ENCODE results near the gene ZNF615. TPM values are rescaled to one million over a fixed set of nuclear protein-coding genes. Genes with fewer than 3 reads are reported as not detected.
"Not testable (repeated sequence)": the region's sequence is repeated elsewhere in the genome, so short reads cannot be mapped to it uniquely, and the experiment has no call there.

The ZNF615 gene
- total and polyA plus RNA-seq, 2 experiments from 2014 or later = 4.5 to 11.4 TPM

DNA sequence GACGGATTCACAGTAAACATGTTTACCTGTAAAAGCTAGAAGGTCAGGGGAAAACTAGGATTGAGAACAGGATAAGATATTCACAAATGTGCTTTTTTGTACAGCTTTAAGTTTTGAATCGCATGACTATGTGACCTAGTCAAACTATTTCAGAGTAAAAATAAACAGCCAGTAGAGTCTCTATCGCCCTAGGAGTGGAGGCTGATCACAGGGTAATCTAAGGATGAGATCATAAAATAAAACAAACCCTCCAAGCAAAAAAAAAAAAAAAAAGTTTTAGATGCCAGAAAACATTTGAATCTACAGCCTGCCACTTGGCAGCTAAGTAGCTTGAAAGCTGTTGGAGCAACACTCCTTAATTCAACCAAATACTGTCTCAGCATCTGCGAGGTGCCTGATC is 48.2 kb downstream of the ZNF615 start:
- Histone ChIP-seq H3K79me2 (replicated peaks; ENCODE audit: insufficient read depth) (no peaks in the 10 kb centered on the region), H3K4me1 (ENCODE audit: insufficient read depth) (0 out of 2 replicates have a peak, but pooled peaks cover 4% of the 10 kb centered on the region), H3K36me3 (ENCODE audit: insufficient read depth) (peaks cover 3% of the 10 kb centered on the region; the same call in 1 of the 2 replicates), H3K27ac (ENCODE audit: low read depth) (0 out of 2 replicates have a peak overlapping the region, but pooled peaks have one; percentile 6), H3F3A (replicated peaks; ENCODE audit: low read depth) (no peaks in the 10 kb centered on the region), H4K20me1 (replicated peaks; ENCODE audit: insufficient read depth) (no peaks in the 10 kb centered on the region), H2AFZ (no peak overlapping the region), H3K4me3 (no peak overlapping the region), H3K27me3 (ENCODE audit: insufficient read depth) (no peaks in the 10 kb centered on the region), H3K4me2 (no peak overlapping the region), H3K9me2 (ENCODE audit: insufficient read depth) (0 out of 2 replicates have a peak, but pooled peaks cover 4% of the 10 kb centered on the region)
- DNase-seq (ENCODE audit: low spot score) = no peak
- H3K4me1 Mint-ChIP-seq = peaks cover 7% of the 10 kb centered on the region; the same call in 2 of the 3 replicates
- no peak overlapping the region for H3K4me3 Mint-ChIP-seq
- TF ChIP-seq ZNF114 (CRISPR knock-in tag; IDR thresholded peaks at IDR 0.05) (no peak), EZH2phosphoT487 (IDR thresholded peaks at IDR 0.05; ENCODE audit: unreplicated experiment) (no peak), POLR2AphosphoS5 (IDR thresholded peaks at IDR 0.05; ENCODE audit: low read depth) (no peak), CREB1 (CRISPR knock-in tag; IDR thresholded peaks at IDR 0.05; ENCODE audit: low read depth) (no peak), NANOG (IDR thresholded peaks at IDR 0.05; ENCODE audit: borderline replicate concordance) (no peak), STAT1 (IDR thresholded peaks at IDR 0.05; ENCODE audit: unreplicated experiment) (no peak)
- TF ChIP-seq, protein P1, sequence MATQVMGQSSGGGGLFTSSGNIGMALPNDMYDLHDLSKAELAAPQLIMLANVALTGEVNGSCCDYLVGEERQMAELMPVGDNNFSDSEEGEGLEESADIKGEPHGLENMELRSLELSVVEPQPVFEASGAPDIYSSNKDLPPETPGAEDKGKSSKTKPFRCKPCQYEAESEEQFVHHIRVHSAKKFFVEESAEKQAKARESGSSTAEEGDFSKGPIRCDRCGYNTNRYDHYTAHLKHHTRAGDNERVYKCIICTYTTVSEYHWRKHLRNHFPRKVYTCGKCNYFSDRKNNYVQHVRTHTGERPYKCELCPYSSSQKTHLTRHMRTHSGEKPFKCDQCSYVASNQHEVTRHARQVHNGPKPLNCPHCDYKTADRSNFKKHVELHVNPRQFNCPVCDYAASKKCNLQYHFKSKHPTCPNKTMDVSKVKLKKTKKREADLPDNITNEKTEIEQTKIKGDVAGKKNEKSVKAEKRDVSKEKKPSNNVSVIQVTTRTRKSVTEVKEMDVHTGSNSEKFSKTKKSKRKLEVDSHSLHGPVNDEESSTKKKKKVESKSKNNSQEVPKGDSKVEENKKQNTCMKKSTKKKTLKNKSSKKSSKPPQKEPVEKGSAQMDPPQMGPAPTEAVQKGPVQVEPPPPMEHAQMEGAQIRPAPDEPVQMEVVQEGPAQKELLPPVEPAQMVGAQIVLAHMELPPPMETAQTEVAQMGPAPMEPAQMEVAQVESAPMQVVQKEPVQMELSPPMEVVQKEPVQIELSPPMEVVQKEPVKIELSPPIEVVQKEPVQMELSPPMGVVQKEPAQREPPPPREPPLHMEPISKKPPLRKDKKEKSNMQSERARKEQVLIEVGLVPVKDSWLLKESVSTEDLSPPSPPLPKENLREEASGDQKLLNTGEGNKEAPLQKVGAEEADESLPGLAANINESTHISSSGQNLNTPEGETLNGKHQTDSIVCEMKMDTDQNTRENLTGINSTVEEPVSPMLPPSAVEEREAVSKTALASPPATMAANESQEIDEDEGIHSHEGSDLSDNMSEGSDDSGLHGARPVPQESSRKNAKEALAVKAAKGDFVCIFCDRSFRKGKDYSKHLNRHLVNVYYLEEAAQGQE (IDR thresholded peaks at IDR 0.05; ENCODE audit: unreplicated experiment) = no peak
- H3K36me3 Mint-ChIP-seq (ENCODE audit: low read depth) = peaks cover 32% of the 10 kb centered on the region
- peaks cover 12% of the 10 kb centered on the region for H3K9me3 Mint-ChIP-seq
- H3K27me3 Mint-ChIP-seq (ENCODE audit: insufficient read depth, low read depth, poor library complexity) = no peaks in the 10 kb centered on the region
- no peak overlapping the region for H3K27ac Mint-ChIP-seq
- ATAC-seq = no peak

DNA sequence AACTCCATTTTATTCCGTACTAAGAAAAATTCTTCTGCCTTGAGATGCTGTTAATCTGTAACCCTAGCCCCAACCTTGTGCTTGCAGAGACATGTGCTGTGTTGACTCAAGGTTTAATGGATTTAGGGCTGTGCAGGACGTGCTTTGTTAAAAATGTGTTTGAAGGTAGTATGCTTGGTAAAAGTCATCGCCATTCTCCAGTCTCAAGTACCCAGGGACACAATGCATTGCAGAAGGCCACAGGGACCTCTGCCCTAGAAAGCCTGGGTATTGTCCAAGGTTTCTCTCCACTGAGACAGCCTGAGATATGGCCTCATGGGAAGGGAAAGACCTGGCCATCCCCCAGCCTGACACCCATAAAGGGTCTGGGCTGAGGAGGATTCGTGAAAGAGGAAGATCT is 50.2 kb downstream of the ZNF615 start:
- not testable (repeated sequence) for H3K4me3 ChIP-seq; H4K20me1 ChIP-seq (replicated peaks; ENCODE audit: insufficient read depth); DNase-seq (ENCODE audit: low spot score); H3K4me1 Mint-ChIP-seq; H3K27ac Mint-ChIP-seq; H2AFZ ChIP-seq; H3F3A ChIP-seq (replicated peaks; ENCODE audit: low read depth); H3K27me3 Mint-ChIP-seq (ENCODE audit: insufficient read depth, low read depth, poor library complexity); H3K36me3 ChIP-seq (ENCODE audit: insufficient read depth); H3K27ac ChIP-seq (ENCODE audit: low read depth); H3K27me3 ChIP-seq (ENCODE audit: insufficient read depth); H3K79me2 ChIP-seq (replicated peaks; ENCODE audit: insufficient read depth); H3K4me3 Mint-ChIP-seq; H3K9me2 ChIP-seq (ENCODE audit: insufficient read depth); H3K4me2 ChIP-seq; H3K4me1 ChIP-seq (ENCODE audit: insufficient read depth); ATAC-seq
- peaks cover 26% of the 10 kb centered on the region for H3K36me3 Mint-ChIP-seq (ENCODE audit: low read depth)
- H3K9me3 Mint-ChIP-seq = peaks cover 21% of the 10 kb centered on the region

DNA sequence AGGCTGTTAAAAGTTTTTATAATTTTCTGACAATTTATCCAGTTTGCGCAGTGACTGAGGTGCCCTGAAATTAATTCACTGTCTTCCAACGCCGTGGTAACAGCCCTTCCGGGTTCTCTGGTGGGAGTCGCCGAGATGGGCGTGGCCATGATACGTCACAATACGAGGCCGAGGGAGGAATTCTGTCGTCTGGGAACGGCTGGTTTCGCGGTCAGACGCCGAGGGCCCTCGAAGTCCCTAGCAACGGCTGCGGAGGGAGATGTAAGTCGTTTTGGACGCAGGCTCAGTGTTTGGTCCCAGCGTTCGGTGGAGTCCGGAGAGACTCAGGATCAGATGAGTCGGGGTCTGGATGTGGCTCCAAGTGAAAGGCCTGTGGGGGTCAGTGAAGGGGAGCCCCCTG is 59.0 kb downstream of the ZNF615 start:
- Mint-ChIP-seq H3K27me3 (ENCODE audit: insufficient read depth, low read depth, poor library complexity) (peaks cover 4% of the 10 kb centered on the region), H3K27ac (no peak overlapping the region), H3K4me1 (no peaks in the 10 kb centered on the region), H3K4me3 (no peak overlapping the region; the same call in 2 of the 3 replicates), H3K36me3 (ENCODE audit: low read depth) (peaks cover 87% of the 10 kb centered on the region), H3K9me3 (peaks cover 90% of the 10 kb centered on the region)
- ATAC-seq (no peak), DNase-seq (ENCODE audit: low spot score) (peak; percentile 13)
- H3K27ac ChIP-seq (ENCODE audit: low read depth) = no peak overlapping the region
- H3K36me3 ChIP-seq (ENCODE audit: insufficient read depth) = peaks cover 39% of the 10 kb centered on the region
- H3K9me2 ChIP-seq (ENCODE audit: insufficient read depth) = 0 out of 2 replicates have a peak, but pooled peaks cover 4% of the 10 kb centered on the region
- H3K4me3 ChIP-seq = no peak overlapping the region
- no peaks in the 10 kb centered on the region; the same call in 1 of the 2 replicates for H3K79me2 ChIP-seq (replicated peaks; ENCODE audit: insufficient read depth)
- H4K20me1 ChIP-seq (replicated peaks; ENCODE audit: insufficient read depth) = no peaks in the 10 kb centered on the region
- H3K4me1 ChIP-seq (ENCODE audit: insufficient read depth) = no peaks in the 10 kb centered on the region
- H2AFZ ChIP-seq = no peak overlapping the region
- H3F3A ChIP-seq (replicated peaks; ENCODE audit: low read depth) = 0 out of 2 replicates have a peak, but pooled peaks cover 3% of the 10 kb centered on the region
- H3K4me2 ChIP-seq = no peak overlapping the region
- 0 out of 2 replicates have a peak, but pooled peaks cover 4% of the 10 kb centered on the region for H3K27me3 ChIP-seq (ENCODE audit: insufficient read depth)
- TF ChIP-seq ZNF114 (CRISPR knock-in tag; IDR thresholded peaks at IDR 0.05) (no peak), EZH2phosphoT487 (IDR thresholded peaks at IDR 0.05; ENCODE audit: unreplicated experiment) (no peak), EZH2 (IDR thresholded peaks at IDR 0.05; ENCODE audit: low read depth, unreplicated experiment) (no peak)
- TF ChIP-seq, protein P1 (IDR thresholded peaks at IDR 0.05; ENCODE audit: unreplicated experiment) = no peak
- TF ChIP-seq, protein P2, sequence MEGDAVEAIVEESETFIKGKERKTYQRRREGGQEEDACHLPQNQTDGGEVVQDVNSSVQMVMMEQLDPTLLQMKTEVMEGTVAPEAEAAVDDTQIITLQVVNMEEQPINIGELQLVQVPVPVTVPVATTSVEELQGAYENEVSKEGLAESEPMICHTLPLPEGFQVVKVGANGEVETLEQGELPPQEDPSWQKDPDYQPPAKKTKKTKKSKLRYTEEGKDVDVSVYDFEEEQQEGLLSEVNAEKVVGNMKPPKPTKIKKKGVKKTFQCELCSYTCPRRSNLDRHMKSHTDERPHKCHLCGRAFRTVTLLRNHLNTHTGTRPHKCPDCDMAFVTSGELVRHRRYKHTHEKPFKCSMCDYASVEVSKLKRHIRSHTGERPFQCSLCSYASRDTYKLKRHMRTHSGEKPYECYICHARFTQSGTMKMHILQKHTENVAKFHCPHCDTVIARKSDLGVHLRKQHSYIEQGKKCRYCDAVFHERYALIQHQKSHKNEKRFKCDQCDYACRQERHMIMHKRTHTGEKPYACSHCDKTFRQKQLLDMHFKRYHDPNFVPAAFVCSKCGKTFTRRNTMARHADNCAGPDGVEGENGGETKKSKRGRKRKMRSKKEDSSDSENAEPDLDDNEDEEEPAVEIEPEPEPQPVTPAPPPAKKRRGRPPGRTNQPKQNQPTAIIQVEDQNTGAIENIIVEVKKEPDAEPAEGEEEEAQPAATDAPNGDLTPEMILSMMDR (conservative IDR thresholded peaks at IDR 0.05; ENCODE audit: low read depth in 2 of 2) = no peak

Data from GM23338 (cell line).